ENCODE results near the gene CFAP299. TPM values are rescaled to one million over a fixed set of nuclear protein-coding genes. Genes with fewer than 3 reads are reported as not detected.

CFAP299 gene
- polyA plus RNA-seq, 2 donors = not detected

GRCh38 chr4:80948141-80948540 is 612.6 kb downstream of the CFAP299 start:
- WGBS, 2 donors = 32 to 48% methylated on average over 1 of the region's 1 CpG
- H3K4me1 ChIP-seq (ENCODE audit: control insufficient read depth in 2 of 2, insufficient read depth in 2 of 2, low read length in 1 of 2) = no peaks in the 10 kb centered on the region
- no peak overlapping the region for H3K27ac ChIP-seq (ENCODE audit: low read depth in 2 of 2, low read length in 1 of 2)
- H3K36me3 ChIP-seq (ENCODE audit: control insufficient read depth in 2 of 2, insufficient read depth in 2 of 2, low read length in 1 of 2) = no peaks in the 10 kb centered on the region
- no peak overlapping the region for H3K4me3 ChIP-seq (ENCODE audit: low read depth in 1 of 2, low read length in 2 of 2)
- H3K27me3 ChIP-seq (ENCODE audit: control insufficient read depth in 1 of 2, insufficient read depth in 2 of 2, low read length in 2 of 2) = no peaks in the 10 kb centered on the region
- H3K9me3 ChIP-seq (ENCODE audit: control insufficient read depth in 2 of 2, insufficient read depth in 1 of 2, low read depth in 1 of 2, low read length in 1 of 2) = no peaks in the 10 kb centered on the region

GRCh38 chr4:80948995-80949394 is 613.5 kb downstream of the CFAP299 start:
- no peaks in the 10 kb centered on the region for H3K4me1 ChIP-seq (ENCODE audit: control insufficient read depth in 2 of 2, insufficient read depth in 2 of 2, low read length in 1 of 2)
- H3K36me3 ChIP-seq (ENCODE audit: control insufficient read depth in 2 of 2, insufficient read depth in 2 of 2, low read length in 1 of 2) = no peaks in the 10 kb centered on the region
- no peak overlapping the region for H3K4me3 ChIP-seq (ENCODE audit: low read depth in 1 of 2, low read length in 2 of 2)
- H3K9me3 ChIP-seq (ENCODE audit: control insufficient read depth in 2 of 2, insufficient read depth in 1 of 2, low read depth in 1 of 2, low read length in 1 of 2) = no peaks in the 10 kb centered on the region
- H3K27ac ChIP-seq (ENCODE audit: low read depth in 2 of 2, low read length in 1 of 2) = no peak overlapping the region
- H3K27me3 ChIP-seq (ENCODE audit: control insufficient read depth in 1 of 2, insufficient read depth in 2 of 2, low read length in 2 of 2) = no peaks in the 10 kb centered on the region

- H3K27ac ChIP-seq (ENCODE audit: low read depth in 2 of 2, low read length in 1 of 2) = no peak overlapping the region
- WGBS, 2 donors = 83 to 90% methylated on average over 3 of the region's 3 CpGs
Measured at GRCh38 chr4:80956421-80956820, 620.9 kb downstream of the CFAP299 start.

GRCh38 chr4:80963051-80963450 is 627.5 kb downstream of the CFAP299 start:
- H3K36me3 ChIP-seq (ENCODE audit: control insufficient read depth in 2 of 2, insufficient read depth in 2 of 2, low read length in 1 of 2) = no peaks in the 10 kb centered on the region
- H3K4me1 ChIP-seq (ENCODE audit: control insufficient read depth in 2 of 2, insufficient read depth in 2 of 2, low read length in 1 of 2) = no peaks in the 10 kb centered on the region
- no peak overlapping the region for H3K4me3 ChIP-seq (ENCODE audit: low read depth in 1 of 2, low read length in 2 of 2)
- H3K27me3 ChIP-seq (ENCODE audit: control insufficient read depth in 1 of 2, insufficient read depth in 2 of 2, low read length in 2 of 2) = no peaks in the 10 kb centered on the region
- no peaks in the 10 kb centered on the region for H3K9me3 ChIP-seq (ENCODE audit: control insufficient read depth in 2 of 2, insufficient read depth in 1 of 2, low read depth in 1 of 2, low read length in 1 of 2)
- WGBS, 2 donors = 34 to 52% methylated on average over 2 of the region's 2 CpGs
- no peak overlapping the region for H3K27ac ChIP-seq (ENCODE audit: low read depth in 2 of 2, low read length in 1 of 2)

More at GRCh38 chr4:80956421-80956820, 620.9 kb downstream of the CFAP299 start:
- Histone ChIP-seq H3K36me3 (ENCODE audit: control insufficient read depth in 2 of 2, insufficient read depth in 2 of 2, low read length in 1 of 2) (no peaks in the 10 kb centered on the region), H3K4me3 (ENCODE audit: low read depth in 1 of 2, low read length in 2 of 2) (no peak overlapping the region), H3K9me3 (ENCODE audit: control insufficient read depth in 2 of 2, insufficient read depth in 1 of 2, low read depth in 1 of 2, low read length in 1 of 2) (no peaks in the 10 kb centered on the region), H3K4me1 (ENCODE audit: control insufficient read depth in 2 of 2, insufficient read depth in 2 of 2, low read length in 1 of 2) (no peaks in the 10 kb centered on the region), H3K27me3 (ENCODE audit: control insufficient read depth in 1 of 2, insufficient read depth in 2 of 2, low read length in 2 of 2) (no peaks in the 10 kb centered on the region)

- 84 to 87% methylated on average over 4 of the region's 4 CpGs for WGBS, 2 donors
Measured at GRCh38 chr4:80967346-80967745, 631.8 kb downstream of the CFAP299 start.

GRCh38 chr4:80980239-80980638 is 644.7 kb downstream of the CFAP299 start:
- no peaks in the 10 kb centered on the region for H3K36me3 ChIP-seq (ENCODE audit: control insufficient read depth in 2 of 2, insufficient read depth in 2 of 2, low read length in 1 of 2)
- 71 to 85% methylated on average over 3 of the region's 3 CpGs for WGBS, 2 donors
- H3K4me1 ChIP-seq (ENCODE audit: control insufficient read depth in 2 of 2, insufficient read depth in 2 of 2, low read length in 1 of 2) = no peaks in the 10 kb centered on the region
- H3K4me3 ChIP-seq (ENCODE audit: low read depth in 1 of 2, low read length in 2 of 2) = no peak overlapping the region
- H3K27me3 ChIP-seq (ENCODE audit: control insufficient read depth in 1 of 2, insufficient read depth in 2 of 2, low read length in 2 of 2) = no peaks in the 10 kb centered on the region
- H3K27ac ChIP-seq (ENCODE audit: low read depth in 2 of 2, low read length in 1 of 2) = no peak overlapping the region
- H3K9me3 ChIP-seq (ENCODE audit: control insufficient read depth in 2 of 2, insufficient read depth in 1 of 2, low read depth in 1 of 2, low read length in 1 of 2) = no peaks in the 10 kb centered on the region

More at GRCh38 chr4:80967346-80967745, 631.8 kb downstream of the CFAP299 start:
- H3K27ac ChIP-seq (ENCODE audit: low read depth in 2 of 2, low read length in 1 of 2) = no peak overlapping the region
- H3K4me1 ChIP-seq (ENCODE audit: control insufficient read depth in 2 of 2, insufficient read depth in 2 of 2, low read length in 1 of 2) = no peaks in the 10 kb centered on the region
- H3K4me3 ChIP-seq (ENCODE audit: low read depth in 1 of 2, low read length in 2 of 2) = no peak overlapping the region
- no peaks in the 10 kb centered on the region for H3K27me3 ChIP-seq (ENCODE audit: control insufficient read depth in 1 of 2, insufficient read depth in 2 of 2, low read length in 2 of 2)
- H3K9me3 ChIP-seq (ENCODE audit: control insufficient read depth in 2 of 2, insufficient read depth in 1 of 2, low read depth in 1 of 2, low read length in 1 of 2) = no peaks in the 10 kb centered on the region
- H3K36me3 ChIP-seq (ENCODE audit: control insufficient read depth in 2 of 2, insufficient read depth in 2 of 2, low read length in 1 of 2) = no peaks in the 10 kb centered on the region

- H3K36me3 ChIP-seq (ENCODE audit: control insufficient read depth in 2 of 2, insufficient read depth in 2 of 2, low read length in 1 of 2) = no peaks in the 10 kb centered on the region
- H3K27ac ChIP-seq (ENCODE audit: low read depth in 2 of 2, low read length in 1 of 2) = no peak overlapping the region
- H3K27me3 ChIP-seq (ENCODE audit: control insufficient read depth in 1 of 2, insufficient read depth in 2 of 2, low read length in 2 of 2) = no peaks in the 10 kb centered on the region
- H3K9me3 ChIP-seq (ENCODE audit: control insufficient read depth in 2 of 2, insufficient read depth in 1 of 2, low read depth in 1 of 2, low read length in 1 of 2) = no peaks in the 10 kb centered on the region
- H3K4me1 ChIP-seq (ENCODE audit: control insufficient read depth in 2 of 2, insufficient read depth in 2 of 2, low read length in 1 of 2) = no peaks in the 10 kb centered on the region
- no peak overlapping the region for H3K4me3 ChIP-seq (ENCODE audit: low read depth in 1 of 2, low read length in 2 of 2)
Measured at GRCh38 chr4:80986011-80986410, 650.5 kb downstream of the CFAP299 start.

GRCh38 chr4:80989921-80990544 is 654.5 kb downstream of the CFAP299 start:
- no peaks in the 10 kb centered on the region for H3K4me1 ChIP-seq (ENCODE audit: control insufficient read depth in 2 of 2, insufficient read depth in 2 of 2, low read length in 1 of 2)
- no peaks in the 10 kb centered on the region for H3K9me3 ChIP-seq (ENCODE audit: control insufficient read depth in 2 of 2, insufficient read depth in 1 of 2, low read depth in 1 of 2, low read length in 1 of 2)
- no peaks in the 10 kb centered on the region for H3K27me3 ChIP-seq (ENCODE audit: control insufficient read depth in 1 of 2, insufficient read depth in 2 of 2, low read length in 2 of 2)
- 3 to 6% methylated on average over 2 of the region's 2 CpGs for WGBS, 2 donors
- H3K27ac ChIP-seq (ENCODE audit: low read depth in 2 of 2, low read length in 1 of 2) = no peak overlapping the region
- H3K36me3 ChIP-seq (ENCODE audit: control insufficient read depth in 2 of 2, insufficient read depth in 2 of 2, low read length in 1 of 2) = no peaks in the 10 kb centered on the region
- H3K4me3 ChIP-seq (ENCODE audit: low read depth in 1 of 2, low read length in 2 of 2) = no peak overlapping the region

- WGBS, 2 donors = 57 to 67% methylated on average over 2 of the region's 2 CpGs
- H3K4me1 ChIP-seq (ENCODE audit: control insufficient read depth in 2 of 2, insufficient read depth in 2 of 2, low read length in 1 of 2) = no peaks in the 10 kb centered on the region
- no peak overlapping the region for H3K27ac ChIP-seq (ENCODE audit: low read depth in 2 of 2, low read length in 1 of 2)
- H3K9me3 ChIP-seq (ENCODE audit: control insufficient read depth in 2 of 2, insufficient read depth in 1 of 2, low read depth in 1 of 2, low read length in 1 of 2) = no peaks in the 10 kb centered on the region
- H3K36me3 ChIP-seq (ENCODE audit: control insufficient read depth in 2 of 2, insufficient read depth in 2 of 2, low read length in 1 of 2) = no peaks in the 10 kb centered on the region
- H3K27me3 ChIP-seq (ENCODE audit: control insufficient read depth in 1 of 2, insufficient read depth in 2 of 2, low read length in 2 of 2) = no peaks in the 10 kb centered on the region
- no peak overlapping the region for H3K4me3 ChIP-seq (ENCODE audit: low read depth in 1 of 2, low read length in 2 of 2)
Measured at GRCh38 chr4:80990851-80991250, 655.3 kb downstream of the CFAP299 start.

- no peaks in the 10 kb centered on the region for H3K4me1 ChIP-seq (ENCODE audit: control insufficient read depth in 2 of 2, insufficient read depth in 2 of 2, low read length in 1 of 2)
Measured at GRCh38 chr4:80999943-81000342, 664.4 kb downstream of the CFAP299 start.

More at GRCh38 chr4:80999943-81000342, 664.4 kb downstream of the CFAP299 start:
- Histone ChIP-seq H3K27me3 (ENCODE audit: control insufficient read depth in 1 of 2, insufficient read depth in 2 of 2, low read length in 2 of 2) (no peaks in the 10 kb centered on the region), H3K9me3 (ENCODE audit: control insufficient read depth in 2 of 2, insufficient read depth in 1 of 2, low read depth in 1 of 2, low read length in 1 of 2) (no peaks in the 10 kb centered on the region), H3K36me3 (ENCODE audit: control insufficient read depth in 2 of 2, insufficient read depth in 2 of 2, low read length in 1 of 2) (no peaks in the 10 kb centered on the region), H3K4me3 (ENCODE audit: low read depth in 1 of 2, low read length in 2 of 2) (no peak overlapping the region), H3K27ac (ENCODE audit: low read depth in 2 of 2, low read length in 1 of 2) (no peak overlapping the region)
- WGBS, 2 donors = 74 to 91% methylated on average over 3 of the region's 3 CpGs
